Karpas-422 (cell line): ENCODE results near the gene POLK. TPM values are rescaled to one million over a fixed set of nuclear protein-coding genes. Genes with fewer than 3 reads are reported as not detected.
"Not testable (repeated sequence)": the region's sequence is repeated elsewhere in the genome, so short reads cannot be mapped to it uniquely, and the experiment has no call there.

Source experiments
- DNase-seq: peaks from one replicate; pipeline ENCODE4 v3.0.0-alpha.2; 2015
- H2AFZ ChIP-seq: fragments of 200-600 bp; sonication (generic); 2 replicates; pipeline ENCODE4 v1.6.1; 2014; ENCODE audit warnings: antibody characterized with exemption, low read length, mixed read lengths
- H3K27ac ChIP-seq: fragments of 200-600 bp; sonication (generic); 2 replicates; pipeline ENCODE4 v1.5.1; 2014; ENCODE audit warnings: mild to moderate bottlenecking, low read length, moderate library complexity
- H3K27me3 ChIP-seq: fragments of 200-600 bp; sonication (generic); 2 replicates; pipeline ENCODE4 v1.6.1; 2014; ENCODE audit warnings: low read length, mixed read lengths
- H3K36me3 ChIP-seq: fragments of 200-600 bp; sonication (generic); 2 replicates; pipeline ENCODE4 v1.6.1; 2014; ENCODE audit warnings: low read length, mixed read lengths; ENCODE audit not compliant: insufficient read depth
- H3K4me1 ChIP-seq: fragments of 200-600 bp; sonication (generic); 2 replicates; pipeline ENCODE4 v1.6.1; 2014; ENCODE audit warnings: mild to moderate bottlenecking, low read length, mixed read lengths
- H3K4me2 ChIP-seq: fragments of 200-600 bp; sonication (generic); 2 replicates; pipeline ENCODE4 v1.6.1; 2014; ENCODE audit warnings: low read length, low read depth, mild to moderate bottlenecking; ENCODE audit not compliant: poor library complexity, severe bottlenecking
- H3K4me3 ChIP-seq: fragments of 200-600 bp; sonication (generic); 2 replicates; pipeline ENCODE4 v1.5.1; 2014; ENCODE audit warnings: mild to moderate bottlenecking, antibody characterized with exemption, low read length, mixed read lengths
- H3K79me2 ChIP-seq: fragments of 200-600 bp; sonication (generic); 2 replicates; pipeline ENCODE4 v1.6.1; 2014; ENCODE audit warnings: mild to moderate bottlenecking, low read length, mixed read lengths
- H3K9ac ChIP-seq: fragments of 200-600 bp; sonication (generic); 2 replicates; pipeline ENCODE4 v1.6.0; 2014; ENCODE audit warnings: low read length
- H3K9me2 ChIP-seq: fragments of 200-600 bp; sonication (generic), shearing (Covaris generic); replicated peaks from 2 replicates; pipeline ENCODE4 v1.6.0; 2014; ENCODE audit warnings: mild to moderate bottlenecking, low read length, moderate library complexity; ENCODE audit not compliant: insufficient read depth
- H3K9me3 ChIP-seq: fragments of 300-700, 200-600 bp; sonication (generic); 2 replicates; pipeline ENCODE4 v1.6.1; 2014; ENCODE audit warnings: low read length, mixed read lengths
- H4K20me1 ChIP-seq: fragments of 200-600 bp; sonication (generic); 2 replicates; pipeline ENCODE4 v1.6.1; 2014; ENCODE audit warnings: mild to moderate bottlenecking, antibody characterized with exemption, low read length, low read depth; ENCODE audit not compliant: insufficient read depth
- total RNA-seq: library from RNA; depleted of rRNA; stranded (reverse); fragments of >200 nt; shearing (Covaris generic); gene quantifications from 2 replicates; pipeline ENCODE4 v1.2.3, GENCODE V29; 2014; ENCODE audit warnings: low replicate concordance

Gene POLK
- total RNA-seq, 1 experiment from 2014 or later = 28.4 TPM

DNA sequence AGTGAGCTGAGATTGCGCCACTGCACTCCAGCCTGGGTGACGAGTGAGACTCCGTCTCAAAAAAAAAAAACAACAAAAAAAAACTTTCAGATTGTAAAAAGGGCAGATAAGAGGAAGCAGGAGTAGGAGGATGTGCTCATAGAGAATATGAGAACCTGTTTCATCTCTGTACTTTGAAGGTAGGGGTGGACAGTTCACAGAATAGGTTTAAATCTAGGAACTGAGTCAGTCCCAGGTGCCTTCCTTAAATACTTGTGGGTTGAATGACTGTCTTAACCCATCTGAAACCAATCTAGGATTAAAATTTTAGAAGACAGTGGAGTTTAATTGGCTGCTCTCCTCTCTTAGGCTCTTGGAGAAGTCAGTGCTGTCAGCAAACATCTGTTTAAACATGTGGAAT lies 12.4 kb downstream of the POLK start:
- H3K4me3 ChIP-seq = no peak overlapping the region
- peak overlapping the region; percentile 21 for H3K4me2 ChIP-seq
- peaks cover 94% of the 10 kb centered on the region for H3K79me2 ChIP-seq
- H3K9me3 ChIP-seq = peaks cover 28% of the 10 kb centered on the region
- H3K9me2 ChIP-seq = no peaks in the 10 kb centered on the region
- H3K9ac ChIP-seq = no peak overlapping the region
- peak; percentile 53 for DNase-seq
- H3K27ac ChIP-seq = no peak overlapping the region
- H2AFZ ChIP-seq = no peak overlapping the region
- H3K4me1 ChIP-seq = peaks cover 30% of the 10 kb centered on the region
- no peaks in the 10 kb centered on the region for H3K27me3 ChIP-seq
- H3K36me3 ChIP-seq = peaks cover 29% of the 10 kb centered on the region
- no peaks in the 10 kb centered on the region for H4K20me1 ChIP-seq

DNA sequence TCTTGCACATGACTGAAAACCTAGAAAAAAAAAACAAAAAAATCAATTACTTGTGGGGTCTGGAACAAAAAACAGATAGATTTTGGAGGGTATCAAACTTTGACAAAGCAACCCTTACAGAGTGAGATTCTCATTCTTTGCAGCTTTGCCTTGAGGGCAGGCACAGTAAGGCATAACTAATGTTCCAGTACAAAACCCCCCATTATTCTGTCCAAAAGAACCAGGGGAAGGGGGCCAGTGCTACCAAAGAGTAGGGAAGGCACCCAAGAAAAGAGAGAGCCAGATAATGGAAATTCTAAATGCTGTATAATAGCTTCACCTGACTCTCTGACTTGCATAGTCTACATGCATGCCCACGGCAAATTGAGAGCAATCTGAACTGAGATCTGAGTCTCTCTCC lies 12.9 kb downstream of the POLK start:
- peaks cover 26% of the 10 kb centered on the region for H3K9me3 ChIP-seq
- H3K36me3 ChIP-seq = peaks cover 24% of the 10 kb centered on the region
- no peak overlapping the region for H3K9ac ChIP-seq
- DNase-seq = no peak
- H3K79me2 ChIP-seq = peaks cover 92% of the 10 kb centered on the region
- H3K27ac ChIP-seq = no peak overlapping the region
- no peak overlapping the region for H3K4me2 ChIP-seq
- no peak overlapping the region for H3K4me3 ChIP-seq
- peaks cover 30% of the 10 kb centered on the region for H3K4me1 ChIP-seq
- H3K27me3 ChIP-seq = no peaks in the 10 kb centered on the region
- H3K9me2 ChIP-seq = no peaks in the 10 kb centered on the region
- H4K20me1 ChIP-seq = no peaks in the 10 kb centered on the region
- no peak overlapping the region for H2AFZ ChIP-seq

DNA sequence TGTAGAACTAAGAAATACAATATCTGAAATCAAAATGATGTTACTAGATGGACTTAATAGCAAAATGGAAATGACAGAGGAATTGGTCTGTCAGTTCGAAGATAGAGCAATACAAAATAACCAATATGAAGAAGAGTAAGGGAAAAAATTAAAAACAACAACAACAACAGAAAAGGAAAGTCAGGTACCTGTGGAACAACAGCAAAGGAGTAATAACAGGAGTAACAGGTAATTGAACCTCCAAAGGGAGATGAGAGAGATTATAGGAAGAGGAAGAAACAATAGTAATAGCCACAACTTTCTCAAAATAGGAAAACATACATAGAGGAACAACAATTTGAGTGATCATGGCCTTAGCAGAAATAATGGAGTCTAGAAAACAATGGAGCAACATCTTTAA lies 13.7 kb downstream of the POLK start:
- Histone ChIP-seq H3K27me3 (no peaks in the 10 kb centered on the region), H3K9me3 (peaks cover 20% of the 10 kb centered on the region), H3K9me2 (no peaks in the 10 kb centered on the region), H3K4me3 (no peak overlapping the region), H3K4me2 (peak overlapping the region; percentile 1), H2AFZ (no peak overlapping the region), H3K4me1 (peaks cover 30% of the 10 kb centered on the region), H3K79me2 (peaks cover 88% of the 10 kb centered on the region), H4K20me1 (no peaks in the 10 kb centered on the region), H3K9ac (no peak overlapping the region), H3K36me3 (peaks cover 17% of the 10 kb centered on the region), H3K27ac (no peak overlapping the region)
- no peak for DNase-seq

DNA sequence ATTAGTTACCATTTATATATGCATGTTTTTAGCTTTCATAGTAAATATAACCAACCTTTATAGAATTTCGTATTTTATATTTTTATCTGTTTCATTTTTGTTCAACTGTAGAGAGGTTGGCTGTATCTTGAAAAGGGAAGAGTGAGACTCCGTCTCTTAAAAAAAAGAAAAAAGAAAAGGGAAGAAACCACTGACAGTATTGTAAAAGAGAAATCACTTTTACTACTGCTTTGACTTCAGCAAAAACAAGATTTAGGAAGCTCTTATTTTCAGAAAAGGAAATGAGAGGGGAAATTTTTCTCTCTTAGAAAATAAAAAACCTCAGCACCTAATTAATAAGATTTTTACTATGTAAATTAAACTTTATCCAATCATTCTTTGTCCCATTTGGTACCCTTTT lies 14.4 kb downstream of the POLK start:
- peaks cover 30% of the 10 kb centered on the region for H3K4me1 ChIP-seq
- H3K9ac ChIP-seq = no peak overlapping the region
- no peak overlapping the region for H3K4me3 ChIP-seq
- no peaks in the 10 kb centered on the region for H3K27me3 ChIP-seq
- no peak overlapping the region for H3K27ac ChIP-seq
- no peaks in the 10 kb centered on the region for H3K9me2 ChIP-seq
- H2AFZ ChIP-seq = no peak overlapping the region
- H3K79me2 ChIP-seq = peaks cover 81% of the 10 kb centered on the region
- H3K36me3 ChIP-seq = peaks cover 10% of the 10 kb centered on the region
- no peak for DNase-seq
- peaks cover 13% of the 10 kb centered on the region for H3K9me3 ChIP-seq
- peak overlapping the region; percentile 25 for H3K4me2 ChIP-seq
- H4K20me1 ChIP-seq = no peaks in the 10 kb centered on the region

DNA sequence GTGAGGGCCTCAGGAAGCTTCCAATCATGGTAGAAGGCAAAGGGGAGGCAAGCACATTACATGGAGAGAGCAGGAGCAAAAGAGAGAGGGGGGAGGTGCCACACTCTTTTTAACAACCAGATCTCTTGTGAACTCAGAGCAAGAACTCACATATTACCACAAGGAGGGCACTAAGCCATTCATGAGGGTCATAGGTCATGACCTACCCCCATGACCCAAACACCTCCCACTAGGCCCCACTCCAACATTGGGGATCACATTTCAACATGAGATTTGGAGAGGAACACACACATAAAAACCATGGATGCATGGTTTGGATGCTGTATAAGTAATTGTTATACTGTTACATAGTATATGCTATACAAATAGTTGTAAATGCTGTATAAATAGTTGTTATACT lies 17.5 kb downstream of the POLK start:
- H3K79me2 ChIP-seq = peaks cover 82% of the 10 kb centered on the region

DNA sequence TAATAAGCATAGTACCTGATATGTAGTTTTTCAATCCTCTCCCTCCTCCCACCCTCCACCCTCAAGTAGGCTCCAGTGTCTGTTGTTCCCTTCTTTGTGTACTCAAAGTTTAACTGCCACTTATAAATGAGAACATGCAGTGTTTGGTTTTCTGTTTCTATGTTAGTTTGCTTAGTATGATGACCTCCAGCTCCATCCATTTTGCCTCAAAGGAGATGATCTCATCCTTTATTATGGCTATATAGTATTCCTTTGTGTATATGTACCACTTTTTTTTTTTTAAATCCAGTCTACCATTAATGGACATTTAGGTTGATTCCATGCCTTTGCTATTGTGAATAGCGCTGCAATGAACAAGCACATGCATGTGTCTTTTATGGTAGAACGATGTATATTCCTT lies 20.5 kb downstream of the POLK start:
- no peak for DNase-seq
- Histone ChIP-seq H4K20me1 (no peaks in the 10 kb centered on the region), H3K79me2 (peaks cover 84% of the 10 kb centered on the region), H3K36me3 (no peaks in the 10 kb centered on the region; the same call in 1 of the 2 replicates), H3K27ac (no peak overlapping the region), H3K4me3 (no peak overlapping the region), H3K9ac (no peak overlapping the region), H3K9me2 (no peaks in the 10 kb centered on the region), H3K4me1 (no peaks in the 10 kb centered on the region), H3K9me3 (peaks cover 4% of the 10 kb centered on the region; the same call in 1 of the 2 replicates), H3K27me3 (no peaks in the 10 kb centered on the region), H3K4me2 (no peak overlapping the region), H2AFZ (no peak overlapping the region)

More for the DNA sequence above, 17.5 kb downstream of the POLK start:
- Histone ChIP-seq H3K4me1 (peaks cover 20% of the 10 kb centered on the region), H3K27me3 (no peaks in the 10 kb centered on the region), H3K9me3 (peaks cover 4% of the 10 kb centered on the region; the same call in 1 of the 2 replicates), H2AFZ (no peak overlapping the region), H3K4me2 (no peak overlapping the region), H4K20me1 (no peaks in the 10 kb centered on the region), H3K4me3 (no peak overlapping the region), H3K36me3 (no peaks in the 10 kb centered on the region; the same call in 1 of the 2 replicates), H3K9me2 (no peaks in the 10 kb centered on the region), H3K9ac (no peak overlapping the region), H3K27ac (no peak overlapping the region)
- no peak for DNase-seq

DNA sequence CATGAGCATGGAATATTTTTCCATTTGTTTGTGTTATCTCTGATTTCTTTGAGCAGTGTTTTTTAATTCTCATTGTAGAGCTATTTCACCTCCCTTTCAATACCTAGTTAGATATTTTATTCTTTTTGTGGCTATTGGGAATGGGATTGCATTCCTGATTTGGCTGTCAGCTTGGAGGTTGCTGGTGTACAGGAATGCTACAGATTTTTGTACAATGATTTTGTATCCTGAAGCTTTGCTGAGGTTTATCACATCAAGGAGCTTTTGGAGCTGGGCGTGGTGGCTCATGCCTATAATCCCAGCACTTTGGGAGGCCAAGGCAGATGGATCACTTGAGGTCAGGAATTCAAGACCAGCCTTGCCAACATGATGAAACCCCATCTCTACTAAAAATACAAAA lies 22.0 kb downstream of the POLK start:
- not testable (repeated sequence) for H3K36me3 ChIP-seq, H3K4me3 ChIP-seq, DNase-seq, H3K4me1 ChIP-seq, H3K9ac ChIP-seq, H3K9me2 ChIP-seq, H3K9me3 ChIP-seq, H3K4me2 ChIP-seq, H2AFZ ChIP-seq, H3K27me3 ChIP-seq, H3K27ac ChIP-seq, H4K20me1 ChIP-seq
- peaks cover 81% of the 10 kb centered on the region for H3K79me2 ChIP-seq

DNA sequence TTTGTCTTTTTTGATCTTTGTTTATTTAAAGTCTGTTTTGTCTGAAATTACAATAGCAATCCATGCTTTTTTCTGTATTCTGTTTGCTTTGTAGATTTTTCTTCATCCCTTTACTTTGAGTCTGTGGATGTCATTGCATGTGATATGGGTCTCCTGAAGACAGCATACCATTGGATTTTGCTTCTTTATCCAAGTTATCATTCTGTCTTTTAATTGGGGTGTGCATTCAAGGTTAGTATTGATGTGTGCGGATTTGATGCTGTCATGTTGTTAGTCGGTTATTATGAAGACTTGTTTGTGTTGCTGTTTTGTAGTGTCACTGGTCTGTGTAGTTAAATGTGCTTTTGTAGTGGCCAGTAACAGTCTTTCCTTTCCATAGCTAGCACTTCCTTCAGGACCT lies 23.0 kb downstream of the POLK start:
- Histone ChIP-seq H4K20me1 (no peaks in the 10 kb centered on the region), H3K4me2 (no peak overlapping the region), H3K27me3 (no peaks in the 10 kb centered on the region), H3K4me3 (no peak overlapping the region), H2AFZ (no peak overlapping the region), H3K36me3 (no peaks in the 10 kb centered on the region; the same call in 1 of the 2 replicates), H3K9ac (no peak overlapping the region), H3K9me2 (no peaks in the 10 kb centered on the region), H3K4me1 (no peaks in the 10 kb centered on the region), H3K27ac (no peak overlapping the region), H3K79me2 (peaks cover 83% of the 10 kb centered on the region), H3K9me3 (peaks cover 4% of the 10 kb centered on the region; the same call in 1 of the 2 replicates)
- no peak for DNase-seq

DNA sequence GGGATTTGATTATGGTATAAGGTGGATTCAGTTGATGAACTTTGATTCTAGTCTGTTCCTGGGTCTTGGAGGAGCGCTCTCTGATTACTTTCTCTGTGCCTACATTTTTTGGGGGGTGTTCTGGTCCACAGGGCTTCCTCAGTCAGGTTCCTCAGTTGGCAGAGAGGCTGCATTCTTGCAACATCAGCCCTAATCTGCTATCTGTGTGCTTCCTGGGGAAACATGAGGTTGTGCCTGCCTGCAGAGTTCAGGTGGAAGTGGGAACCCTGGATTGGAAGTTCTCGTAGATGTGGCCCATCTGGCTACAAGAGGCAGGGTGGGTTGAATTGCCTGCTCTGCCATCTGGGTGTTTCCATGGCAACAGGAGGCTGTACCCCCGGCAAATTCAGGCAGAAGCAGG lies 24.5 kb downstream of the POLK start:
- Histone ChIP-seq H3K79me2 (peaks cover 93% of the 10 kb centered on the region), H3K27me3 (no peaks in the 10 kb centered on the region), H4K20me1 (no peaks in the 10 kb centered on the region), H2AFZ (no peak overlapping the region), H3K4me3 (no peak overlapping the region), H3K9ac (no peak overlapping the region), H3K4me1 (no peaks in the 10 kb centered on the region), H3K4me2 (no peak overlapping the region), H3K36me3 (no peaks in the 10 kb centered on the region; the same call in 1 of the 2 replicates), H3K27ac (no peak overlapping the region), H3K9me2 (no peaks in the 10 kb centered on the region), H3K9me3 (peaks cover 4% of the 10 kb centered on the region; the same call in 1 of the 2 replicates)
- no peak for DNase-seq
